Large intestine (tissue), 3 donors: ENCODE results near the gene ACP7. TPM values are rescaled to one million over a fixed set of nuclear protein-coding genes. Genes with fewer than 3 reads are reported as not detected.
"Not testable (repeated sequence)": the region's sequence is repeated elsewhere in the genome, so short reads cannot be mapped to it uniquely, and the experiment has no call there.

Experiments used
- DNase-seq, 2 donors: peaks; one replicate each; pipeline versions ENCODE4 v3.0.0 to v3.0.0-alpha.2; 2013
- H3K27ac ChIP-seq: one replicate; pipeline ENCODE4 v1.5.1; 2013; ENCODE audit warnings: low read length
- H3K27me3 ChIP-seq: 2 replicates; pipeline ENCODE4 v1.6.1; 2013; ENCODE audit warnings: low read length; ENCODE audit not compliant: control insufficient read depth, insufficient read depth
- H3K36me3 ChIP-seq: 2 replicates; pipeline ENCODE4 v1.6.1; 2013; ENCODE audit warnings: low read length; ENCODE audit not compliant: control insufficient read depth, insufficient read depth
- H3K4me1 ChIP-seq: one replicate; pipeline ENCODE4 v1.6.1; 2013; ENCODE audit warnings: low read length; ENCODE audit not compliant: control insufficient read depth, insufficient read depth
- H3K4me3 ChIP-seq: one replicate; pipeline ENCODE4 v1.5.1; 2013; ENCODE audit warnings: low read length
- H3K9me3 ChIP-seq: one replicate; pipeline ENCODE4 v1.6.1; 2013; ENCODE audit warnings: mild to moderate bottlenecking, low read depth, low read length, moderate library complexity; ENCODE audit not compliant: control insufficient read depth
- WGBS: methylation state at CpG from one replicate; pipeline ENCODE4 v1.1.5; 2013; ENCODE audit warnings: low lambda C conversion rate; ENCODE audit not compliant: insufficient coverage; 5-methylcytosine and 5-hydroxymethylcytosine counted together
- polyA plus RNA-seq: library from polyadenylated mRNA; unstranded; fragments of 120-200 nt; gene quantifications from one replicate; pipeline ENCODE4 v1.2.1, GENCODE V29; 2013

Gene ACP7
- polyA plus RNA-seq, 1 donor = 1.5 TPM

DNA sequence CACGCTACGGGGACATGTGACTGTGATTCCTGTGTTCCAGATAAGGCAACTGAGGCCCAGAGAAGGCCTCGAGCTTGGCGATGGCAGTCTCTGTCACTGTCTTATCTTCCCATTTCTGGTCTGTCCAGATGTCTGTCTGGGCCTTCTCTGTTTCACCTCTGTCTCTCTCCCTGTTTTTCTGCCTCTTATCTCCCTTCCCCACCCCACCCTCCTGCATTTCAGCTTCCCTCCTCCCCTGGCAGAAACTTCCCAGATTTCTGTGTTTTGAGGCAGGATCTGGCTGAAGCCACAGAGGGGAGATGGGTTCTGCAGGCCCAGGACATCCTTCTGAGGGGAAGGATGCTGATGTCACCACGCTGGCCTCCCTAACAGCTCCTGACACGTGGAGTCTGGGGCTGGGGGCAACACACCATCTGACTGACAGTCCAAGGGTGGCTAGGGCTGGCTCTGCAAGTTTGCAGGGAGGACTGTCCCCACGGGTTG lies 55.8 kb downstream of the ACP7 start:
- Histone ChIP-seq H3K4me3 (no peak overlapping the region), H3K36me3 (no peaks in the 10 kb centered on the region), H3K27me3 (no peaks in the 10 kb centered on the region), H3K4me1 (peaks cover 59% of the 10 kb centered on the region), H3K9me3 (no peaks in the 10 kb centered on the region), H3K27ac (peak overlapping the region; percentile 14)
- DNase-seq = no peak
- no CpG with 5 or more reads among the region's 7 CpGs for WGBS

DNA sequence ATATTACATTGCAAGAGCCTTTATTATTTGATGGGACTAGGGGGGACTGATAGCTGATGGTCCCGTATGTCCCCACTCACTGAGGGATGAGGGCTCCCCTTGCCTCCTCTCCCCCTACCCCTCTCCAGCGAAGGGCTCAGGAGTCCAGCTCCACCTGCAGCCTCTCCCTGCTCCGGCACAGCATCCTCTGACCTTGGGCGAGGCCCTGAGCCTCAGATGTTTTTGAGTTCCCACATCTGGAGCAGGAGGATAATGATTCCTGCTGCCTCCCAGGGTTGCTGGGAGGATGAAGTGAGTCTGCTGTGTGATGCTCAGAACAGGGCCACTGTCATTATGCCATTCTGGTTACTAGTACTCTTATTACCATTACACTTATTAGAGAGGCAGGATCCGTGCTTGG lies 56.4 kb downstream of the ACP7 start:
- Histone ChIP-seq H3K27ac (no peak overlapping the region), H3K4me3 (no peak overlapping the region), H3K4me1 (peaks cover 62% of the 10 kb centered on the region), H3K27me3 (no peaks in the 10 kb centered on the region), H3K36me3 (no peaks in the 10 kb centered on the region), H3K9me3 (no peaks in the 10 kb centered on the region)
- DNase-seq = no peak
- WGBS = no CpG with 5 or more reads among the region's 5 CpGs

DNA sequence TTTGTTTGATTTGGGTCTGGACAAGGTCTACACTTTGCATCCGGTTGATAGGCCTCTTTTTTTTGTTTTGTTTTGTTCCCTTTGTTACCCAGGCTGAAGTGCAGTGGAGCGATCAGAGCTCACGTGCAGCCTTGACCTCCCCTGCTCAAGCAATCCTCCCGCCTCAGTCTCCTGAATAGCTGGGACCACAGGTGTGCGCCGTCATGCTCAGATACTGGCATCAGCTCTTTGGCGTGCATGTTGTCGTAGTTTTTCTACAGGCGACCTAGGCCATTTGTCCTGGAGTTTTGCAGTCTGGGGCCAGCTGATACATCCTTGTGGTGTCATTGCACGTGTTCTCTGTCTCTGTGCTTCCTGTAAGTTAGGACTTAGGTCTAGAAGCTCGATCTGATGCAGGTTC lies 57.8 kb downstream of the ACP7 start:
- Histone ChIP-seq H3K27ac (no peak overlapping the region), H3K4me3 (no peak overlapping the region), H3K4me1 (peaks cover 65% of the 10 kb centered on the region), H3K36me3 (no peaks in the 10 kb centered on the region), H3K9me3 (no peaks in the 10 kb centered on the region), H3K27me3 (no peaks in the 10 kb centered on the region)
- no peak for DNase-seq
- WGBS = no CpG with 5 or more reads among the region's 11 CpGs

DNA sequence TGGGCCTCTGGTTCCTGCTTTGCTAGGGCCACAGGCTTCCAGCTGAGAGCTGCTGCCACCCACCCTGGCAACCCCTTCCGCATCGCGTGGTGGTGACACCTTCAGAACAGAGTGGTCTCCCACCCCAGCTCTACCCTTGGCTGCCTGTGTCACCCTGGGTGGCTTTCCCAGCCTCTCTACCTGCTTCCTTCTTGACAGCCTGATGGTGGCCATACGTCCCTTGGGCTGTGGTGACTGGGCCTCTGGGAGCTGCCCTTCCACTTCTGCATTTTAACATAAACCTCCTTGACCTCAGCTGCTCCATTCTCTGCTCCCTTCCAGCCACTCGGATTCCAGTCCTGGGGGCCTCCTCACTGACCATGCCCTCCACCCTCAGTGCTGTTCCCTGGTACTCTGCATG lies 58.5 kb downstream of the ACP7 start:
- no CpG with 5 or more reads among the region's 5 CpGs for WGBS

DNA sequence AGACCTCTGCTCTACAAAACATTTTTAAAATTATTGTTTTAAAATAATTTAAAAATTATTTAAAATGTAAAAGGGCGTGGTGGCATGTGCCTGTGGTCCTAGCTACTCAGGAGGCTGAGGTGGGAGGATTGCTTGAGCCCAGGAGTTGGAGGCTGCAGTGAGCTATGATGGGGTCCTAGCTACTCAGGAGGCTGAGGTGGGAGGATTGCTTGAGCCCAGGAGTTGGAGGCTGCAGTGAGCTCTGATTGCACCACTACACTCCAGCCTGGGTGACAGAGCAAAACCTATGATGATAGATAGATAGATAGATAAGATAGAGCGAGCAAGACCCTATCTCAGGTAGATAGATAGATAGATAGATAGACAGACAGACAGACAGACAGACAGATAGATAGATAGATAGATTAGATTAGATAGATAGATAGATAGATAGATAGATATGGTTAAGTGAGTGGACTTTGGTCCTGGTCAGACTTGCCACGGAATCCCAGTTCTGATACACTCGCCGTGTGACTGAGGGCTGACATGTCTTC lies 59.7 kb downstream of the ACP7 start:
- peak overlapping the region; percentile 88 for H3K27ac ChIP-seq
- H3K4me3 ChIP-seq, H3K27me3 ChIP-seq, H3K9me3 ChIP-seq, H3K36me3 ChIP-seq, DNase-seq: not testable (repeated sequence)
- WGBS = 11% methylated on average over 1 of the region's 5 CpGs
- peaks cover 64% of the 10 kb centered on the region for H3K4me1 ChIP-seq

More for the DNA sequence above, 58.5 kb downstream of the ACP7 start:
- no peaks in the 10 kb centered on the region for H3K36me3 ChIP-seq
- no peak for DNase-seq
- peaks cover 67% of the 10 kb centered on the region for H3K4me1 ChIP-seq
- H3K27me3 ChIP-seq = no peaks in the 10 kb centered on the region
- no peaks in the 10 kb centered on the region for H3K9me3 ChIP-seq
- no peak overlapping the region for H3K27ac ChIP-seq
- H3K4me3 ChIP-seq = no peak overlapping the region

DNA sequence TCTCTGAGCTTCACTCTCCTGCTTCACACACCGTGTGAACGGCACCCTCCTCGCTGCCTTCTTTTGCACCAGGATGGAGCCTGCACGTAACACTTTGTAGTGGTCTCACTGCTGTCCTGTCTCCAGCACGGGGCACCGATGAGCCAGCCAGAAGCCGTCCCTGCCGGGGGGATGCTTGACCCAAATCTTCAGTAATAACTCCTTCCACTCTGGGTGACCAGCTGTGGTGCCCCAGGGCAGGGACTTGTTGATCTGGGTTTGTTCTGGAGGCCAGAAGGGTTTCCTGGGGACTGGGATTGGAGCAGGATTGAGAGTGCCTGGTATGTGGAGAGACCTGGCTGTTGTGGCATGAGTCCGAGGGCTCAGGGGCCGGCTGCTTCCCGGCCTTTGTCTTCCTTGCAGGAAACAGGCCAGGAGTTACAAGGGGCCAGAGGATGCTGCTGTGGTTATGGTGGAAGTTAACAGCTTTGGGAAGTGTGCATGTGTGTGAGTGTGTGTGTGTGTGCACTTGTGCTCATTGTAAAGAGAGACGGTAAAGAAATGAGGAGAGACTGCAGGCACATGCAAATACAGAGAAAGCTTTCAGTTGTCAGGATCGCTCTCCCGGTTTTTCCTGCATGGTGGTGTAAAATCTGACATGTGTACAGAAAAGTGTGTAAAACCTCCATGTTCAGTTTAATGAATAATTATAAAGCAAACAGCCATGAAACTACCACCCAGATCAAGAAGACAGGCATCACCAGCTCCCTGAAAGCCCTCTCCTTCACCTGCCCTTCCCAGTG lies 60.3 kb downstream of the ACP7 start:
- no CpG with 5 or more reads among the region's 14 CpGs for WGBS
- Histone ChIP-seq H3K27ac (peak overlapping the region; percentile 88), H3K27me3 (no peaks in the 10 kb centered on the region), H3K9me3 (no peaks in the 10 kb centered on the region), H3K36me3 (peaks cover 6% of the 10 kb centered on the region), H3K4me3 (no peak overlapping the region), H3K4me1 (peaks cover 58% of the 10 kb centered on the region)
- DNase-seq = peak in 1 of 2 donors; percentile 62

DNA sequence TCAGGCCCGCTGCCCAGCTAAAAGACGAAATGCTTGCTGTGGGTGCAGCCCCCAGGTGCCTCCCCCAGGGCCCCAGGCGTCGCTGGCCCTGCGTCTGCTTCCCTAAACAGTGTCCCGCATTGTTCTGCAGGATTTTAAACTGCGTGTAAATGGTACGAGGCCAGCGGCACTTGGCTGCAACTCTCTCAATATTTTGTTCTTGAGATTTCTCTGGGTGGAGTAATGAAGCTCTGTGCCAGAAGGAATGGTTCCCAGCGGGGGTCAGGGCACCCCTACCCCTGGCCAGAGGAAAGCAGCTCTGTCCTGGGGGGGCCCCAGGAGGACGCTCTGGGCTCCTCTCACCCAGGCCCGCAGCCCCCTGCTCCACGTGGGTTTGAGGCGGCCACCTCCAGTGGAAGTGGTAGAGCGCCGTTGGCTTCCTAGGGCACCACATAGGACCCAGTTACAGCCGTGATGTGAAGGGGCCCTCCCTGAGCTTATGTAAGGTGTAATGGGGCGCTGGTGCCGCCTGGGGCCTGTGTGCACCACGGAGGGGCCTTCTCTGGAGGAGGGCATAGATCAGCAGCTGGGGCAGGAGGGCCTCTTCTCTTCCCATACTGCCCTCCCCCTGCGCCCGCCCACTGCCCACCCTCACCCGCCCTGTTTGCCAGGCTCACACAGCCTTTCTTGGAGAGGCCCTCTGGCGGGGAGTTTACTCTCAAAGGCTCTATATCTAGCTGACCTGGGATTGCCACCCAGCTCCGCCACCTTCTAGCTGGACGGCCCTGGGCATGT lies 61.2 kb downstream of the ACP7 start:
- H3K27ac ChIP-seq = peak overlapping the region; percentile 88
- DNase-seq = peak; percentile 92 to 96
- peak overlapping the region; percentile 5 for H3K4me3 ChIP-seq
- H3K4me1 ChIP-seq = peaks cover 49% of the 10 kb centered on the region
- H3K27me3 ChIP-seq = no peaks in the 10 kb centered on the region
- WGBS = no CpG with 5 or more reads among the region's 26 CpGs
- peaks cover 6% of the 10 kb centered on the region for H3K36me3 ChIP-seq
- H3K9me3 ChIP-seq = no peaks in the 10 kb centered on the region

DNA sequence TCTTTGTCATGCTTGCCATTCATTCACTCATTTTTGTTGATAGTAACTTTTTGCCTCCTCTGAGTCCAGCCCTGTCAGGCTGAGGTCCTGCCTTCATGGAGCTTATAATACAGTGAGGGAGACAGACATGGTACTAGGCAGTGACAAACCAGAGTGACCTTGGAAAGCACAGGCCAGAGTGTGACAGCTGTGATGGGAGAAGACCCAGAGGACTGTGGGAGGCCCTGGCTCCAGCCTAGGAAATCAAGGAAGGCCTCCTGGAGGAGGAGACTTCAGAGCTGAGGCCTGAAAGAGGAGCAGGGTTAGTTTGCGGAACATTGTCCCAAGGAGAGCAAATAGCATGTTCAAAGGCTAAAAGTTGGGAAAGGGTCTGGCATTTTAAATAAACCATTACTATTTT lies 61.9 kb downstream of the ACP7 start:
- no peak overlapping the region for H3K4me3 ChIP-seq
- no peaks in the 10 kb centered on the region for H3K9me3 ChIP-seq
- H3K27ac ChIP-seq = peak overlapping the region; percentile 88
- DNase-seq = no peak
- H3K4me1 ChIP-seq = peaks cover 48% of the 10 kb centered on the region
- 86% methylated on average over 1 of the region's 1 CpG for WGBS
- peaks cover 6% of the 10 kb centered on the region for H3K36me3 ChIP-seq
- H3K27me3 ChIP-seq = no peaks in the 10 kb centered on the region

DNA sequence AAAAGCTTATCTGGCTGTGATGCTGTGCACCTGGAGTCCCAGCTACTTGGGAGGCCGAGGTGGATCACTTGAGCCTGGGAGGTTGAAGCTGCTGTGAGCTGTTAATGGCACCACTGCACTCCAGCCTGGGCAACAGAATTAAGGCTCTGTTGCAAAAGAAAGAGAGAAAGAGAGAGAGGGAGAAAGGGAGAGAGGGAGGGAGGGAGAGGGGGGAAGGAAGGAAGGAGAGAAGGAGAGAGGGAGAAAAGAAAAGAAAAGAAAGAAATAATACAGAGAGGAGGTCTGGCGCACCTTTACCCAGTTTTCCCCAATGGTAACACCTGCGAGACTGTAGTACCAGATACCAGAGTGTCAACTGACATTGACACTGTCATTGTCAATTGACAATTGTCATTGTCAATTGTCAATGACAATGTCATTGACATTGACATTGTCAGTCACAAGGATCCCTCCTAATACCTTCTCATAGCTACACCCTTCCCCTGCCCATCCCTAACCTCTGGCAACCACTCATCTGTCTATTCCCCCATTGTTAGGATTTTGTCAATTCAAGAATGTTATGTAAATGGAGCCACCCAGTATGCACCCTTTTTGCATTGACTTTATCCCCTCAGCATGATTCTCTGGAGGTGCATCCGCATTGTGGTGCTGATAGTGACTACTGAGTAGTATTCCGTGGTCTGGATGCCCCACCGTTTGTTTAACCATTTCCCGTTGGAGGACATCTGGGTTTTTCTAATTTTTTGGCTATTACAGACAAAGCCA lies 62.7 kb downstream of the ACP7 start:
- Histone ChIP-seq H3K4me1 (peaks cover 51% of the 10 kb centered on the region), H3K36me3 (peaks cover 6% of the 10 kb centered on the region), H3K9me3 (no peaks in the 10 kb centered on the region), H3K27ac (peak overlapping the region; percentile 88), H3K4me3 (no peak overlapping the region), H3K27me3 (no peaks in the 10 kb centered on the region)
- WGBS = 100% methylated on average over 1 of the region's 7 CpGs
- DNase-seq = no peak

DNA sequence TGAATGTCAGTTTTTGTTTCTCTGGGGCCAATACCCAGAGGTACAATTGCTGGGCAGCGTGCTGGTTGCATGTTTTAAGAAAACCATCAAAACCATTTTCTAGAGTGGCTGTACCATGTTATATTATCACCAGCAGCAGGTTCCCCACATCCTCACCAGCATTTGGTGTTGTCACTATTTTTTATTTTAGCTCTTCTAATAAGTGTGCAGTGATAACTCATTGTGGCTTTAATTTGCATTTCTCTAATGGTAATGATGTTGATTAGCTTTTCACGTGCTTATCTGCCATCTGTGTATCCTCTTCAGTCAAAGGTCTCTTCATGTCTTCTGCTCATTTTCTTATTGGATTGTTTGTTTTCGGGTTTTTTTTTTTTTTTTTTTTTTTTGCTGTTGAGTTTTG lies 63.3 kb downstream of the ACP7 start:
- Histone ChIP-seq H3K4me1 (peaks cover 49% of the 10 kb centered on the region), H3K27ac (no peak overlapping the region), H3K9me3 (no peaks in the 10 kb centered on the region), H3K36me3 (peaks cover 6% of the 10 kb centered on the region), H3K27me3 (no peaks in the 10 kb centered on the region), H3K4me3 (no peak overlapping the region)
- 100% methylated on average over 2 of the region's 3 CpGs for WGBS
- no peak for DNase-seq
